K562 (cell line): ENCODE data around the gene PHF3. TPM values are rescaled to one million over a fixed set of nuclear protein-coding genes. Genes with fewer than 3 reads are reported as not detected.

Experiments used
- CHD2 ChIP-seq: IDR thresholded peaks from 2 replicates; pipeline ENCODE4 v1.6.1; 2011; ENCODE audit warnings: low read depth, low read length
- ELF2 ChIP-seq: fragments of 250-450 bp; sonication (Bioruptor Pico); IDR thresholded peaks from 2 replicates; pipeline ENCODE4 v1.5.0; 2021; ENCODE audit warnings: mild to moderate bottlenecking
- FOXJ2 ChIP-seq: fragments of 200-800 bp; sonication (Bioruptor generic); IDR thresholded peaks from 2 replicates; pipeline ENCODE4 v1.6.1; 2016; ENCODE audit warnings: missing genetic modification characterization, missing compliant biosample characterization
- HMG20A ChIP-seq: fragments of 450-650 bp; formaldehyde crosslinking; conservative IDR thresholded peaks from 2 replicates; pipeline ENCODE4 v1.4.0; 2020; ENCODE audit warnings: mild to moderate bottlenecking, mixed read lengths
- KLF6 ChIP-seq: fragments of 250-450 bp; sonication (Bioruptor Pico); IDR thresholded peaks from 2 replicates; pipeline ENCODE4 v1.4.0; 2020; ENCODE audit warnings: mild to moderate bottlenecking, moderate library complexity, borderline replicate concordance
- MCM2 ChIP-seq: fragments of 450-650 bp; IDR thresholded peaks from 2 replicates; pipeline ENCODE4 v1.6.1; 2017; ENCODE audit warnings: low read depth, mild to moderate bottlenecking
- MTA2 ChIP-seq: fragments of 450-650 bp; IDR thresholded peaks from 2 replicates; pipeline ENCODE4 v1.6.1; 2016; ENCODE audit warnings: low read depth
- PHTF2 ChIP-seq: fragments of 250-450 bp; sonication (Bioruptor Pico); IDR thresholded peaks from 2 replicates; pipeline ENCODE4 v1.5.0; 2021; ENCODE audit warnings: mild to moderate bottlenecking
- POLR2H ChIP-seq: IDR thresholded peaks from 2 replicates; pipeline ENCODE4 v1.6.1; 2016; ENCODE audit warnings: missing genetic modification characterization, low read depth, mild to moderate bottlenecking, control low read depth, missing compliant biosample characterization, moderate library complexity
- YY1 ChIP-seq, 3 experiments: IDR thresholded peaks; 2 replicates each; pipeline ENCODE4 v1.6.1; 2011; ENCODE audit warnings: low read length in 2 of 3, mild to moderate bottlenecking in 2 of 3, moderate library complexity in 2 of 3, borderline replicate concordance in 1 of 3, control low read depth in 1 of 3, low read depth in 1 of 3; ENCODE audit not compliant: insufficient read depth in 3 of 3, insufficient replicate concordance in 2 of 3, control insufficient read depth in 1 of 3, insufficient read length in 1 of 3; ENCODE audit errors: extremely low read depth in 1 of 3
- ZNF133 ChIP-seq: fragments of 250-450 bp; sonication (Bioruptor Pico); IDR thresholded peaks from 2 replicates; pipeline ENCODE4 v1.4.0; 2020; ENCODE audit warnings: mild to moderate bottlenecking
- ZNF561 ChIP-seq: fragments of 450-650 bp; formaldehyde crosslinking; conservative IDR thresholded peaks from 2 replicates; pipeline ENCODE4 v1.4.0; 2020; ENCODE audit warnings: mild to moderate bottlenecking, moderate library complexity
- ZNF766 ChIP-seq: fragments of 200-800 bp; sonication (Bioruptor generic); conservative IDR thresholded peaks from 2 replicates; pipeline ENCODE4 v1.6.1; 2016; ENCODE audit warnings: missing genetic modification characterization, missing compliant biosample characterization
- polyA plus RNA-seq, 8 experiments: library from polyadenylated mRNA; depleted of rRNA in 4 of 8; stranded (reverse) in 5 of 8; unstranded in 3 of 8; fragments of >200 nt; fragmentation: Nextera tagmentation in 2 of 8; fragmentation: Illumina TruSeq in 1 of 8; extraction: Ambion mirVana in 2 of 8; extraction: Trizol in 1 of 8; gene quantifications; 2 replicates each; pipeline versions ENCODE4 v1.2.1 to v1.2.3, GENCODE V29; 2011 to 2014; ENCODE audit warnings: inconsistent platforms in 1 of 8, missing spikeins in 1 of 8
- total RNA-seq, 7 experiments: library from RNA; depleted of rRNA in 6 of 7; stranded (reverse); fragments of >200 nt in 6 of 7; fragmentation: Illumina TruSeq in 2 of 7; extraction: Trizol in 2 of 7; gene quantifications; 2 replicates each; pipeline versions ENCODE4 v1.2.1 to v1.2.3, GENCODE V29; 2011 to 2021; ENCODE audit warnings: low replicate concordance in 1 of 7
- TF ChIP-seq, protein P1 (sequence below), 2 experiments: fragments of 450-650 bp; formaldehyde crosslinking in 1 of 2; IDR thresholded peaks; 2 replicates each; pipeline versions ENCODE4 v1.4.0 to v1.6.1; 2014 to 2020; ENCODE audit warnings: mild to moderate bottlenecking in 2 of 2, borderline replicate concordance in 1 of 2, low read depth in 1 of 2
- TF ChIP-seq, protein P2 (sequence below): fragments of 250-450 bp; sonication (Bioruptor Pico); IDR thresholded peaks from 2 replicates; pipeline ENCODE4 v1.5.0; 2022; ENCODE audit warnings: mild to moderate bottlenecking
- TF ChIP-seq, protein P3 (sequence below): fragments of 450-650 bp; IDR thresholded peaks from 2 replicates; pipeline ENCODE4 v1.6.1; 2016

The PHF3 gene
- total and polyA plus RNA-seq, 9 of the 15 experiments (the other 6 are each of a cell fraction or from before 2014, with no cell fraction given): 8.1 to 51.2 (median 30.9) TPM

DNA sequence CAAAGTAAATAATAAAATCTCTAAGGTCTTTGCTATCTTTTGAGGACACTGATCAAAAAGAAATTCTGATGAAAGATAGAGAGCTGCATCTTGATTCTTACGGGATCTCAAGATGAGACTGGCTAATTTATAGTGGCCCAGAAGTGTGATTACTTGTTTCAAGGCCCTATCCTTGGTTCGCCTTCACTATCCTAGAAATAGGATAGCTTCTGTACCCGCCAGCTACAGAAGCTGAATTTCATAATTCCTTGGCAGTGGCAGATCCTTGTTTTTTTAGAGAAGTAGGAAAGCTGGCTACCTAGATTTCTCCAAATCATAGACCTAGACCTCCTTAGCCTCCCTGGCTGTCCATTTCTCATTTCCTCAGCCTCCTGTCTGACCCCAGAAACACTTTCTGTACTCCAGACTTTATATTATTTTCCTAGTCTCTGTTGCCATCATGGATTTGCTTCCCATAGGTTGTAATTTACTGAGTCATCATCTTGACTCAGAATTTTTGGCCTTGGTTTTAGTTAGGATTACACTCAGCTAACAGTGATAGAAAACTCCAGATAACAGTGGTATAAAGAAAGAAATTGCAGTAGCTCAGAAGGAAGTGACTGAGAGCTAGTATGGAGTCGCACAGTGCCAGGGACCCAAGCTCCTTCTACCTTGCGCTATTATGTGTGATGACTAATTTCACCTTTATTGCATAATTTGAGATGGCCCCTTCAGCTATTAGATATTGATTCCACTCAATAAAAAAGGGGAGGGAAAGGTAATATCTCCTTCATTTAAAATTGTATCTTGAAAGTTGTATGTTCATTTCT, 27.7 kb downstream of the PHF3 start (continued):
- TF ChIP-seq, protein P1, sequence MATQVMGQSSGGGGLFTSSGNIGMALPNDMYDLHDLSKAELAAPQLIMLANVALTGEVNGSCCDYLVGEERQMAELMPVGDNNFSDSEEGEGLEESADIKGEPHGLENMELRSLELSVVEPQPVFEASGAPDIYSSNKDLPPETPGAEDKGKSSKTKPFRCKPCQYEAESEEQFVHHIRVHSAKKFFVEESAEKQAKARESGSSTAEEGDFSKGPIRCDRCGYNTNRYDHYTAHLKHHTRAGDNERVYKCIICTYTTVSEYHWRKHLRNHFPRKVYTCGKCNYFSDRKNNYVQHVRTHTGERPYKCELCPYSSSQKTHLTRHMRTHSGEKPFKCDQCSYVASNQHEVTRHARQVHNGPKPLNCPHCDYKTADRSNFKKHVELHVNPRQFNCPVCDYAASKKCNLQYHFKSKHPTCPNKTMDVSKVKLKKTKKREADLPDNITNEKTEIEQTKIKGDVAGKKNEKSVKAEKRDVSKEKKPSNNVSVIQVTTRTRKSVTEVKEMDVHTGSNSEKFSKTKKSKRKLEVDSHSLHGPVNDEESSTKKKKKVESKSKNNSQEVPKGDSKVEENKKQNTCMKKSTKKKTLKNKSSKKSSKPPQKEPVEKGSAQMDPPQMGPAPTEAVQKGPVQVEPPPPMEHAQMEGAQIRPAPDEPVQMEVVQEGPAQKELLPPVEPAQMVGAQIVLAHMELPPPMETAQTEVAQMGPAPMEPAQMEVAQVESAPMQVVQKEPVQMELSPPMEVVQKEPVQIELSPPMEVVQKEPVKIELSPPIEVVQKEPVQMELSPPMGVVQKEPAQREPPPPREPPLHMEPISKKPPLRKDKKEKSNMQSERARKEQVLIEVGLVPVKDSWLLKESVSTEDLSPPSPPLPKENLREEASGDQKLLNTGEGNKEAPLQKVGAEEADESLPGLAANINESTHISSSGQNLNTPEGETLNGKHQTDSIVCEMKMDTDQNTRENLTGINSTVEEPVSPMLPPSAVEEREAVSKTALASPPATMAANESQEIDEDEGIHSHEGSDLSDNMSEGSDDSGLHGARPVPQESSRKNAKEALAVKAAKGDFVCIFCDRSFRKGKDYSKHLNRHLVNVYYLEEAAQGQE (IDR thresholded peaks at IDR 0.05; ENCODE audit: borderline replicate concordance): no peak
- TF ChIP-seq, protein P1 (CRISPR knock-in tag; IDR thresholded peaks at IDR 0.05; ENCODE audit: low read depth): no peak
- TF ChIP-seq ZNF561 (no peak), MTA2 (no peak), ELF2 (CRISPR knock-in tag) (no peak), POLR2H (no peak), YY1 (IDR thresholded peaks at IDR 0.05; ENCODE audit: borderline replicate concordance in 1 of 3, control insufficient read depth in 1 of 3, extremely low read depth in 1 of 3, insufficient read depth in 3 of 3, insufficient read length in 1 of 3, insufficient replicate concordance in 2 of 3, low read depth in 1 of 3, low read length in 2 of 3) (no peak), FOXJ2 (tag) (no peak), PHTF2 (CRISPR knock-in tag) (no peak), HMG20A (CRISPR knock-in tag) (no peak), ZNF766 (no peak), MCM2 (no peak), KLF6 (CRISPR knock-in tag) (no peak), CHD2 (no peak), ZNF133 (CRISPR knock-in tag) (no peak)
- TF ChIP-seq, protein P2, sequence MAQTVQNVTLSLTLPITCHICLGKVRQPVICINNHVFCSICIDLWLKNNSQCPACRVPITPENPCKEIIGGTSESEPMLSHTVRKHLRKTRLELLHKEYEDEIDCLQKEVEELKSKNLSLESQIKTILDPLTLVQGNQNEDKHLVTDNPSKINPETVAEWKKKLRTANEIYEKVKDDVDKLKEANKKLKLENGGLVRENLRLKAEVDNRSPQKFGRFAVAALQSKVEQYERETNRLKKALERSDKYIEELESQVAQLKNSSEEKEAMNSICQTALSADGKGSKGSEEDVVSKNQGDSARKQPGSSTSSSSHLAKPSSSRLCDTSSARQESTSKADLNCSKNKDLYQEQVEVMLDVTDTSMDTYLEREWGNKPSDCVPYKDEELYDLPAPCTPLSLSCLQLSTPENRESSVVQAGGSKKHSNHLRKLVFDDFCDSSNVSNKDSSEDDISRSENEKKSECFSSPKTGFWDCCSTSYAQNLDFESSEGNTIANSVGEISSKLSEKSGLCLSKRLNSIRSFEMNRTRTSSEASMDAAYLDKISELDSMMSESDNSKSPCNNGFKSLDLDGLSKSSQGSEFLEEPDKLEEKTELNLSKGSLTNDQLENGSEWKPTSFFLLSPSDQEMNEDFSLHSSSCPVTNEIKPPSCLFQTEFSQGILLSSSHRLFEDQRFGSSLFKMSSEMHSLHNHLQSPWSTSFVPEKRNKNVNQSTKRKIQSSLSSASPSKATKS: no peak
- TF ChIP-seq, protein P3, sequence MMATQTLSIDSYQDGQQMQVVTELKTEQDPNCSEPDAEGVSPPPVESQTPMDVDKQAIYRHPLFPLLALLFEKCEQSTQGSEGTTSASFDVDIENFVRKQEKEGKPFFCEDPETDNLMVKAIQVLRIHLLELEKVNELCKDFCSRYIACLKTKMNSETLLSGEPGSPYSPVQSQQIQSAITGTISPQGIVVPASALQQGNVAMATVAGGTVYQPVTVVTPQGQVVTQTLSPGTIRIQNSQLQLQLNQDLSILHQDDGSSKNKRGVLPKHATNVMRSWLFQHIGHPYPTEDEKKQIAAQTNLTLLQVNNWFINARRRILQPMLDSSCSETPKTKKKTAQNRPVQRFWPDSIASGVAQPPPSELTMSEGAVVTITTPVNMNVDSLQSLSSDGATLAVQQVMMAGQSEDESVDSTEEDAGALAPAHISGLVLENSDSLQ: no peak
